A549 (cell line): ENCODE data around the gene TSNAX. TPM values are rescaled to one million over a fixed set of nuclear protein-coding genes. Genes with fewer than 3 reads are reported as not detected.
A peak's percentile ranks its signal among the peaks of the same experiment; 100 is the strongest.

Source experiments
- ATAC-seq, 2 experiments: fragments of 200-7000 bp in 1 of 2; fragments of >200 bp in 1 of 2; cut with Nextera tagmentation in 1 of 2; cut with Tn5 transposase in 1 of 2; 3 replicates each; pipeline versions ENCODE4 v1.8.0 to v1.9.1; 2018 to 2020; ENCODE audit warnings: mild to moderate bottlenecking in 1 of 2, moderate library complexity in 1 of 2
- CTCF ChIA-PET: fragments of 300-600 bp; sonication (Branson Sonifier 250); formaldehyde crosslinking; extraction: SDS; loops from one replicate; lab custom pipeline; 2021; ENCODE audit warnings: antibody characterized with exemption, inconsistent platforms; lab: Yijun Ruan, JAX
- POLR2A ChIA-PET: fragments of 350-600 bp; formaldehyde crosslinking; extraction: SDS; loops from one replicate; lab custom pipeline; 2021; ENCODE audit warnings: antibody characterized with exemption, inconsistent platforms; lab: Yijun Ruan, JAX
- DNase-seq, 2 experiments: peaks; one replicate each; pipeline versions ENCODE4 v3.0.0 to v3.0.0-alpha.2; 2011 to 2016; ENCODE audit warnings: low read depth in 1 of 2, low spot score in 1 of 2
- FAIRE-seq: peaks from 2 replicates; lab custom pipeline; 2011; peaks lifted over from hg19 to GRCh38; lab: Jason Lieb, UNC
- H3K27ac ChIP-seq, 2 experiments: fragments of >200 bp; sonication (Bioruptor Twin); formaldehyde crosslinking; 3 replicates each; pipeline ENCODE4 v1.5.1; 2016 to 2017
- H3K4me1 ChIP-seq: fragments of >200 bp; sonication (Bioruptor Twin); formaldehyde crosslinking; 3 replicates; pipeline ENCODE4 v1.6.1; 2016
- H3K4me2 ChIP-seq: fragments of >200 bp; sonication (Bioruptor Twin); formaldehyde crosslinking; 3 replicates; pipeline ENCODE4 v1.6.1; 2016
- H3K4me3 ChIP-seq: fragments of >200 bp; sonication (Bioruptor Twin); formaldehyde crosslinking; 3 replicates; pipeline ENCODE4 v1.5.1; 2016
- H3K9me3 ChIP-seq: fragments of >200 bp; sonication (Bioruptor Twin); formaldehyde crosslinking; 3 replicates; pipeline ENCODE4 v1.6.1; 2016
- ATOH8 ChIP-seq: fragments of 250-450 bp; sonication (Bioruptor Pico); IDR thresholded peaks from 2 replicates; pipeline ENCODE4 v1.5.0; 2020; ENCODE audit warnings: low read depth, mild to moderate bottlenecking, moderate library complexity
- CBX8 ChIP-seq: fragments of 200-600 bp; sonication (generic); IDR thresholded peaks from 2 replicates; pipeline ENCODE4 v1.6.1; 2016
- CEBPB ChIP-seq, 2 experiments: fragments of >200 bp in 1 of 2; sonication (Bioruptor Twin) in 1 of 2; formaldehyde crosslinking in 1 of 2; IDR thresholded peaks; 2 replicates each; pipeline ENCODE4 v1.6.1; 2012 to 2016
- CHD2 ChIP-seq: fragments of 150-350 bp; IDR thresholded peaks from 2 replicates; pipeline ENCODE4 v1.6.1; 2014; ENCODE audit warnings: low read length; ENCODE audit not compliant: partially characterized antibody
- E2F6 ChIP-seq: IDR thresholded peaks from 2 replicates; pipeline ENCODE4 v1.6.1; 2012; ENCODE audit warnings: low read depth, borderline replicate concordance
- EHMT2 ChIP-seq: fragments of 200-600 bp; sonication (generic); IDR thresholded peaks from 2 replicates; pipeline ENCODE4 v1.6.1; 2016; ENCODE audit warnings: antibody characterized with exemption, low read depth, mild to moderate bottlenecking, moderate library complexity
- ESRRA ChIP-seq: fragments of 150-350 bp; IDR thresholded peaks from 2 replicates; pipeline ENCODE4 v1.6.1; 2014; ENCODE audit warnings: mild to moderate bottlenecking, low read length, borderline replicate concordance
- FOXS1 ChIP-seq: fragments of 250-450 bp; sonication (Bioruptor Pico); IDR thresholded peaks from 2 replicates; pipeline ENCODE4 v1.5.0; 2020; ENCODE audit warnings: mild to moderate bottlenecking, moderate library complexity
- GATA3 ChIP-seq: IDR thresholded peaks from 2 replicates; pipeline ENCODE4 v1.6.1; 2012; ENCODE audit warnings: borderline replicate concordance
- HDAC2 ChIP-seq: fragments of 200-600 bp; sonication (generic); IDR thresholded peaks from 2 replicates; pipeline ENCODE4 v1.6.1; 2016
- HES2 ChIP-seq: fragments of >200 bp; sonication (Bioruptor Twin); formaldehyde crosslinking; IDR thresholded peaks from 2 replicates; pipeline ENCODE4 v1.6.1; 2016
- HEYL ChIP-seq: fragments of 250-450 bp; sonication (Bioruptor Pico); IDR thresholded peaks from 2 replicates; pipeline ENCODE4 v1.8.0; 2021; ENCODE audit warnings: mild to moderate bottlenecking, moderate library complexity
- HOXA7 ChIP-seq: fragments of 250-450 bp; sonication (Bioruptor Pico); IDR thresholded peaks from 2 replicates; pipeline ENCODE4 v1.5.0; 2020; ENCODE audit warnings: mild to moderate bottlenecking, moderate library complexity
- HOXB5 ChIP-seq: fragments of 250-450 bp; sonication (Bioruptor Pico); IDR thresholded peaks from 2 replicates; pipeline ENCODE4 v1.5.0; 2020; ENCODE audit warnings: mild to moderate bottlenecking, moderate library complexity
- JUN ChIP-seq, 2 experiments: fragments of >200 bp; sonication (Bioruptor Twin); formaldehyde crosslinking; IDR thresholded peaks; 2 replicates in 1 of 2; 3 replicates in 1 of 2; pipeline ENCODE4 v1.6.1; 2016 to 2017
- JUNB ChIP-seq: fragments of >200 bp; sonication (Bioruptor Twin); formaldehyde crosslinking; IDR thresholded peaks from 2 replicates; pipeline ENCODE4 v1.6.1; 2016
- MAX ChIP-seq: IDR thresholded peaks from 2 replicates; pipeline ENCODE4 v1.6.1; 2012
- MYC ChIP-seq: IDR thresholded peaks from 2 replicates; pipeline ENCODE4 v1.6.1; 2012; ENCODE audit warnings: mild to moderate bottlenecking, inconsistent platforms, low read length, improper control_type of control experiment, borderline replicate concordance
- NFE2L2 ChIP-seq: fragments of 150-350 bp; conservative IDR thresholded peaks from 2 replicates; pipeline ENCODE4 v1.6.1; 2014; ENCODE audit warnings: low read length
- NR3C1 ChIP-seq: fragments of >200 bp; sonication (Bioruptor Twin); formaldehyde crosslinking; IDR thresholded peaks from 3 replicates; pipeline ENCODE4 v1.6.1; 2017
- PHF8 ChIP-seq: fragments of 200-600 bp; sonication (generic); IDR thresholded peaks from 2 replicates; pipeline ENCODE4 v1.6.1; 2016; ENCODE audit warnings: low read depth, mild to moderate bottlenecking, antibody characterized with exemption, moderate library complexity, borderline replicate concordance
- RCOR1 ChIP-seq: fragments of 150-350 bp; IDR thresholded peaks from 2 replicates; pipeline ENCODE4 v1.6.1; 2014; ENCODE audit warnings: antibody characterized with exemption, low read length, low read depth
- SMC3 ChIP-seq: fragments of >200 bp; sonication (Bioruptor Twin); formaldehyde crosslinking; IDR thresholded peaks from 3 replicates; pipeline ENCODE4 v1.6.1; 2018; ENCODE audit warnings: inconsistent platforms
- USF2 ChIP-seq: fragments of 450-650 bp; IDR thresholded peaks from 2 replicates; pipeline ENCODE4 v1.6.1; 2014; ENCODE audit warnings: antibody characterized with exemption
- ZC3H11A ChIP-seq: fragments of 450-650 bp; IDR thresholded peaks from 2 replicates; pipeline ENCODE4 v1.6.1; 2014; ENCODE audit warnings: antibody characterized with exemption, mild to moderate bottlenecking
- ZNF302 ChIP-seq: fragments of 250-450 bp; sonication (Bioruptor Pico); IDR thresholded peaks from 2 replicates; pipeline ENCODE4 v1.9.0; 2021; ENCODE audit warnings: inconsistent platforms, mild to moderate bottlenecking, moderate library complexity
- WGBS: methylation state at CpG from one replicate; pipeline ENCODE4 v1.1.6; 2017; ENCODE audit errors: missing lambda C conversion rate; 5-methylcytosine and 5-hydroxymethylcytosine counted together
- polyA plus RNA-seq, 4 experiments: library from polyadenylated mRNA; depleted of rRNA in 3 of 4; stranded (reverse); fragments of >200 nt; fragmentation: RNase III in 1 of 4; extraction: RNeasy Plus Mini Kit Qiagen cat#74134 plus additional on column Dnase treatment in 1 of 4; gene quantifications; 2 replicates in 3 of 4; 3 replicates in 1 of 4; pipeline ENCODE4 v1.2.3, GENCODE V29; 2011 to 2017

TSNAX gene
- polyA plus RNA-seq, 2 of the 4 experiments (the other 2 are of a cell fraction): 48.5 to 58.3 TPM

- TF ChIP-seq HOXB5 (CRISPR knock-in tag): no peak
Measured at GRCh38 chr1:231485029-231485784, 43.3 kb upstream of the TSNAX start (continued).

GRCh38 chr1:231487019-231487418 is 41.5 kb upstream of the TSNAX start:
- FAIRE-seq: peak; percentile 13
- no peaks in the 10 kb centered on the region for H3K4me1 ChIP-seq
- no peak overlapping the region for H3K4me3 ChIP-seq
- TF ChIP-seq HEYL (CRISPR knock-in tag) (no peak), NFE2L2 (no peak), USF2 (no peak), HOXA7 (CRISPR knock-in tag) (no peak), ZC3H11A (no peak), CEBPB (IDR thresholded peaks at IDR 0.05) (no peak), SMC3 (no peak), FOXS1 (CRISPR knock-in tag) (no peak), MYC (no peak), JUNB (no peak), PHF8 (no peak), JUN (IDR thresholded peaks at IDR 0.05) (no peak), E2F6 (no peak)
- H3K9me3 ChIP-seq: no peaks in the 10 kb centered on the region
- POLR2A ChIA-PET: interaction anchor here (0.6 kb wide), 1 partner anchor 59 kb away, joined by 4 read pairs; no protein-coding TSS in a partner anchor
- 76% methylated on average over 1 of the region's 1 CpG for WGBS
- no peak overlapping the region for H3K27ac ChIP-seq
- no peak overlapping the region for H3K4me2 ChIP-seq
- no peak for ATAC-seq
- DNase-seq: no peak
- CTCF ChIA-PET: no interaction called here

- POLR2A ChIA-PET: no interaction called here
Measured at GRCh38 chr1:231487910-231488309, 40.6 kb upstream of the TSNAX start.

GRCh38 chr1:231493421-231494185 is 34.9 kb upstream of the TSNAX start:
- FAIRE-seq (no peak), ATAC-seq (no peak), DNase-seq (no peak)
- no peak overlapping the region for H3K4me3 ChIP-seq
- H3K9me3 ChIP-seq: peaks cover 5% of the 10 kb centered on the region; the same call in 2 of the 3 replicates
- POLR2A ChIA-PET: no interaction called here
- no peak for TF ChIP-seq CBX8
- TF ChIP-seq MYC: no peak
- no peak for TF ChIP-seq ESRRA
- TF ChIP-seq ATOH8: no peak
- TF ChIP-seq CHD2: no peak
- no peak for TF ChIP-seq HDAC2
- no peak for TF ChIP-seq EHMT2
- no peak for TF ChIP-seq GATA3
- TF ChIP-seq MAX: no peak
- no peak for TF ChIP-seq FOXS1 (CRISPR knock-in tag)
- TF ChIP-seq PHF8: no peak
- no peak for TF ChIP-seq NR3C1
- WGBS: 69% methylated on average over 6 of the region's 6 CpGs
- H3K4me2 ChIP-seq: no peak overlapping the region
- CTCF ChIA-PET: interaction anchor here (1.1 kb wide), 1 partner anchor 9 kb away, joined by 4 read pairs; no protein-coding TSS in a partner anchor
- no peak overlapping the region for H3K27ac ChIP-seq
- H3K4me1 ChIP-seq: no peaks in the 10 kb centered on the region

More at GRCh38 chr1:231487910-231488309, 40.6 kb upstream of the TSNAX start:
- TF ChIP-seq ZNF302 (CRISPR knock-in tag) (no peak), RCOR1 (no peak), CHD2 (no peak), NFE2L2 (no peak), HES2 (no peak)
- ATAC-seq (no peak), FAIRE-seq (peak; percentile 13), DNase-seq (no peak)
- Histone ChIP-seq H3K4me3 (no peak overlapping the region), H3K27ac (no peak overlapping the region), H3K4me1 (no peaks in the 10 kb centered on the region), H3K4me2 (no peak overlapping the region), H3K9me3 (no peaks in the 10 kb centered on the region)
- 90% methylated on average over 3 of the region's 3 CpGs for WGBS
- CTCF ChIA-PET: interaction anchor here (1.2 kb wide), 1 partner anchor 103 kb away, joined by 3 read pairs; no protein-coding TSS in a partner anchor
